Left lung (tissue), 10 donors: Measurements from ENCODE around the gene XIRP2. TPM values are rescaled to one million over a fixed set of nuclear protein-coding genes. Genes with fewer than 3 reads are reported as not detected.

ENCODE experiments used
- ATAC-seq: fragments of 200-7000 bp; cut with Tn5 transposase; one replicate; pipeline ENCODE4 v1.9.1; 2020; ENCODE audit warnings: moderate library complexity
- DNase-seq, 4 donors: peaks; one replicate each; pipeline ENCODE4 v3.0.0-alpha.2; 2013 to 2020
- H3K27ac ChIP-seq, 2 donors: fragments of 200-600 bp; sonication (generic) in 1 of 2; one replicate each; pipeline versions ENCODE4 v1.5.0 to v1.8.0; 2020 to 2021
- H3K27me3 ChIP-seq, 2 donors: fragments of 200-600 bp; sonication (generic) in 1 of 2; one replicate each; pipeline versions ENCODE4 v1.5.0 to v1.8.0; 2020 to 2021
- H3K36me3 ChIP-seq, 2 donors: fragments of 200-600 bp; sonication (generic) in 1 of 2; one replicate each; pipeline versions ENCODE4 v1.5.0 to v1.8.0; 2020 to 2021
- H3K4me1 ChIP-seq, 2 donors: fragments of 200-600 bp; one replicate each; pipeline ENCODE4 v1.8.0; 2021
- H3K4me3 ChIP-seq, 2 donors: fragments of 200-600 bp; sonication (generic) in 1 of 2; one replicate each; pipeline versions ENCODE4 v1.5.0 to v1.8.0; 2020 to 2021; ENCODE audit warnings: mild to moderate bottlenecking in 1 of 2
- H3K9me3 ChIP-seq, 2 donors: fragments of 200-600 bp; sonication (generic) in 1 of 2; one replicate each; pipeline versions ENCODE4 v1.5.0 to v1.8.0; 2020 to 2021
- intact Hi-C, 2 donors: fragments of 100-400 bp; cut with DNase I; formaldehyde crosslinking; loops; one replicate each; pipeline versions ENCODE4 v1.11.2 to v1.14.2; 2022
- polyA plus RNA-seq, 6 donors: library from polyadenylated mRNA; unstranded; fragments of 120-200 nt; gene quantifications; one replicate each; pipeline ENCODE4 v1.2.1, GENCODE V29; 2013; ENCODE audit not compliant: insufficient read length in 6 of 6
- total RNA-seq, 2 donors: library from RNA; stranded (reverse); fragmentation: NEBNext Ultra II Directional; extraction: Animal tissue kit (Norgen Biotek cat#: 25700); gene quantifications; one replicate each; pipeline ENCODE4 v1.2.1, GENCODE V29; 2021
- TF ChIP-seq, protein P1 (sequence below), 2 donors: fragments of 200-600 bp; sonication (generic) in 1 of 2; IDR thresholded peaks; one replicate each; pipeline versions ENCODE4 v1.5.0 to v1.8.0; 2021; ENCODE audit warnings: antibody characterized with exemption in 2 of 2
- donor health status: DM: no; HTN: yes; CAD: no.
- donor health status: DM: no; HTN: no; CAD: no.

The XIRP2 gene
- total and polyA plus RNA-seq, 8 donors, result 0.08 to 0.37 (median 0.27) TPM

DNA sequence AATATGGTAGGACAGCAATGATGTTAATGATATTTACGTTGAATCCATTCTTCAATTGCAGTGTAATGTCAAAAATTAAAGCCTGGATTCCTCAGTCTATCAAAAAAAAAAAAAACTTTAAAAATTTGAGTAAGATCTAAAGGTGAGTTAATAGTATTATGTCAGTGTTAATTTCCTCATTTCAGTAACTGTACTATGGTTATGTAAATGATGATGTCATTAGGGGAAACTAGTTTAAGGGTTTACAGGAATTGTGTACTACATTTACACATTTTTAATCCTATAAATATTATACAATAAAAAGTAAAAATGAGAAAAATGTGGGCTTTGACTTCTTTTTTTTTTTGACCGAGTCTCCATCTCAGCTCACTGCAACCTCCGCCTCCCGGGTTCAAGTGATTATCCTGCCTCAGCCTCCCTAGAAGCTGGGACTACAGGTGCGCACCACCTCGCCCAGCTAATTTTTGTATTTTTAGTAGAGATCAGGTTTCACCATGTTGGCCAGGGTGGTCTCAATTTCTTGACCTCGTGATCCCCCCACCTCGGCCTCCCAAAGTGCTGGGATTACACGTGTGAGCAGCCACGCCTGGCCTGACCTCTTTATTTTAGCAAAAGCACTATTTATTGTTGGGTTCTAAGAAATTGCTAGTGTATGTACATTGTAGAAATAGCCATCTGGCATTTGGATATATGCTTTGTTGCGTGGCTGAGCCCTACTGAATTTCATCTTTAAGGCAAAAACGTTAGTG is 106.5 kb downstream of the XIRP2 start:
- no peaks in the 10 kb centered on the region for H3K9me3 ChIP-seq
- no peaks in the 10 kb centered on the region for H3K4me1 ChIP-seq
- TF ChIP-seq, protein P1, sequence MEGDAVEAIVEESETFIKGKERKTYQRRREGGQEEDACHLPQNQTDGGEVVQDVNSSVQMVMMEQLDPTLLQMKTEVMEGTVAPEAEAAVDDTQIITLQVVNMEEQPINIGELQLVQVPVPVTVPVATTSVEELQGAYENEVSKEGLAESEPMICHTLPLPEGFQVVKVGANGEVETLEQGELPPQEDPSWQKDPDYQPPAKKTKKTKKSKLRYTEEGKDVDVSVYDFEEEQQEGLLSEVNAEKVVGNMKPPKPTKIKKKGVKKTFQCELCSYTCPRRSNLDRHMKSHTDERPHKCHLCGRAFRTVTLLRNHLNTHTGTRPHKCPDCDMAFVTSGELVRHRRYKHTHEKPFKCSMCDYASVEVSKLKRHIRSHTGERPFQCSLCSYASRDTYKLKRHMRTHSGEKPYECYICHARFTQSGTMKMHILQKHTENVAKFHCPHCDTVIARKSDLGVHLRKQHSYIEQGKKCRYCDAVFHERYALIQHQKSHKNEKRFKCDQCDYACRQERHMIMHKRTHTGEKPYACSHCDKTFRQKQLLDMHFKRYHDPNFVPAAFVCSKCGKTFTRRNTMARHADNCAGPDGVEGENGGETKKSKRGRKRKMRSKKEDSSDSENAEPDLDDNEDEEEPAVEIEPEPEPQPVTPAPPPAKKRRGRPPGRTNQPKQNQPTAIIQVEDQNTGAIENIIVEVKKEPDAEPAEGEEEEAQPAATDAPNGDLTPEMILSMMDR (IDR thresholded peaks at IDR 0.05), result no peak
- intact Hi-C loops, result no loop called here
- no peak for ATAC-seq
- DNase-seq, result peak in 1 of 4 donors; percentile 39
- H3K27me3 ChIP-seq, result no peaks in the 10 kb centered on the region
- H3K4me3 ChIP-seq, result no peak overlapping the region
- H3K27ac ChIP-seq, result no peak overlapping the region
- H3K36me3 ChIP-seq, result no peaks in the 10 kb centered on the region

DNA sequence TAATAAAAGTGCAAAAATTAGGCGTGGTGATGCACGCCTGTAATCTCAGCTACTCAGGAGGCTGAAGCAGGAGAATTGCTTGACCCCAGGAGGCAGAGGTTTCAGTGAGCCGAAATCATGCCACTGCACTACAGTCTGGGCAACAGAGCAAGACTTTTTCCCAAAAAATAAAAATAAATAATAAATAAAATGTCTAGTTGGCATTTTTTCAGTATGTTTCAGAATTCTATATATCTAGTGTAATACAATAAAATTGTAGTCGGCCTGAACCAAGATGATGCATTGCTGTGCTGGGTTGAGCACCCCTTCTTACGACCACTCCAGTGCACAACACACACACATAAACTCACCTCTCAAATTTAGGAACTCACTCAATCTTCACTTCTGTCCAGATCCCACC is 108.2 kb downstream of the XIRP2 start:
- Histone ChIP-seq H3K36me3 (no peaks in the 10 kb centered on the region), H3K27ac (no peak overlapping the region), H3K27me3 (no peaks in the 10 kb centered on the region), H3K4me1 (no peaks in the 10 kb centered on the region), H3K4me3 (no peak overlapping the region), H3K9me3 (no peaks in the 10 kb centered on the region)
- TF ChIP-seq, protein P1 (IDR thresholded peaks at IDR 0.05), result no peak
- intact Hi-C loops, result no loop called here
- no peak for ATAC-seq
- no peak for DNase-seq

DNA sequence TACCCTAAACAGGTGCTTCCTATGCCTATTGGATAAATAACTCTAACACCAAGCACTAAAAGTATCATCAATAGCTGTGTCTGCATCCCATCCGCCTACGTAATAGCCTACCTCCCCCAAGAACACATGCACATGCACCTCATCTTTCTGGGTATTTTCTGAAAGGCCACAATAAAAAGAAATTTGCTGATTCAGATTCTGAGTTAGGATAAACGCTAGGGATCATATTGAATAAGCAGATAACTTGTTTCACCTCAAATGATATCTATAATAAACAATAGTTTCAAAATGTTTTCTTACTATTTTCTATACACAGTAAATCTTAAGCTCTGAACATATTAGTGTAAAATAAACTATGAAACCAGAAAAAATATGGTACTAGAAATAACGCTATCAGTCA is 112.9 kb downstream of the XIRP2 start:
- Histone ChIP-seq H3K4me1 (no peaks in the 10 kb centered on the region), H3K27me3 (no peaks in the 10 kb centered on the region), H3K36me3 (no peaks in the 10 kb centered on the region), H3K4me3 (no peak overlapping the region), H3K9me3 (no peaks in the 10 kb centered on the region), H3K27ac (no peak overlapping the region)
- no peak for DNase-seq
- TF ChIP-seq, protein P1 (IDR thresholded peaks at IDR 0.05), result no peak
- intact Hi-C loops, result no loop called here
- no peak for ATAC-seq

DNA sequence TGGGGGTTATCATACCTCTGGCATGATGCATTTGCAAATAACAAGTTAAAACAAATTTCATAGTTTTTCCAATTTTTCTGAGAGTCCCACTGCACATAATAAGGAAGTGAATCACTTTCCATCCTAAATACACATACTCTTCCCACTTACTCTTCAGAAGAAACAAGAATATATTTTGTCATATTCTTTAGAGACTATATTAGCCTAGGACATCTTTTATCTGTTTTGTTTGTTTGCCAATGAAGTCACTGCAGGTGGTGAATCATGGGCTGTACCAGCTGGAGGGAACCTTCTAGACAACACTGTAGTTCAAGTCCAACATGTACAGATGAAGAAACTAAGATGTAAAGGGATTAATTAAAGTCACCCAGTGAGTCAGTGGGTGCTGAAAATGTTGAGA is 116.8 kb downstream of the XIRP2 start:
- Histone ChIP-seq H3K4me3 (no peak overlapping the region), H3K27ac (no peak overlapping the region), H3K27me3 (no peaks in the 10 kb centered on the region), H3K9me3 (no peaks in the 10 kb centered on the region), H3K4me1 (no peaks in the 10 kb centered on the region), H3K36me3 (no peaks in the 10 kb centered on the region)
- no peak for ATAC-seq
- DNase-seq, result no peak
- TF ChIP-seq, protein P1 (IDR thresholded peaks at IDR 0.05), result no peak
- intact Hi-C loops, result no loop called here

DNA sequence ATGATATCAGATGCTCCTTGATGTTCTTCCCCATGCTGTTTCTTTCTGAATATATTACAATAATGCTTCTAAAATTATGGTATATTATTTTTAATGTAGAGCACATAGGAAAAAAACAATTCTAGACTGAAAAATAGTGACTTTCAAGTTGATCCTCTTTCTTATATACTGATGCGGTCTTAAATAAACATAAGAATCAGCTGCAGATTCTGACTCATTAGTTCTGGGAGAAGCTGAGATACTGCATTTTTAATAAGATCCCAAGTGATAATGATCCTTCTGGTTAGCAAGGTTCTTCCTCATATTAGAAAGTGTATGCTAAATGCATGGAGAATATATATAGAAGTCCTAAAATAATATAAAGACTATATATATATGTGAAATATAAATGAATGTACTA is 124.9 kb downstream of the XIRP2 start:
- Histone ChIP-seq H3K9me3 (no peaks in the 10 kb centered on the region), H3K4me3 (no peak overlapping the region), H3K27me3 (no peaks in the 10 kb centered on the region), H3K4me1 (no peaks in the 10 kb centered on the region), H3K36me3 (no peaks in the 10 kb centered on the region), H3K27ac (no peak overlapping the region)
- TF ChIP-seq, protein P1 (IDR thresholded peaks at IDR 0.05), result no peak
- intact Hi-C loops, result no loop called here
- DNase-seq (no peak), ATAC-seq (no peak)
